ENCODE data around the gene CXCL10.

- no peak for TF ChIP-seq POLR2AphosphoS5 (IDR thresholded peaks at IDR 0.05; ENCODE audit: low read depth, low read length)
- no peak for TF ChIP-seq POLR2A (IDR thresholded peaks at IDR 0.05; ENCODE audit: low read depth, low read length)
These were observed 25.4 kb downstream of the CXCL10 start for GRCh38 chr4:75997946-75998345.

Measured in GM12892 (cell line).